Thoracic aorta (tissue), 2 donors: ENCODE measurements around the gene UNC80. TPM values are rescaled to one million over a fixed set of nuclear protein-coding genes. Genes with fewer than 3 reads are reported as not detected.

Source experiments
- ATAC-seq: fragments of 150-250 bp; one replicate; pipeline ENCODE4 v1.8.0; 2017; ENCODE audit warnings: low read depth; ENCODE audit not compliant: insufficient number of reproducible peaks, low FRiP score
- DNase-seq: peaks from one replicate; pipeline ENCODE4 v3.0.0-alpha.2; 2020; ENCODE audit warnings: low spot score
- H3K27ac ChIP-seq, 2 donors: fragments of 200-600 bp; sonication (generic); 1 replicate in 1 of 2; 2 replicates in 1 of 2; pipeline ENCODE4 v1.5.1; 2016; ENCODE audit warnings: mild to moderate bottlenecking in 2 of 2, moderate library complexity in 2 of 2
- H3K27me3 ChIP-seq: fragments of 200-600 bp; sonication (generic); replicated peaks from 2 replicates; pipeline ENCODE4 v1.6.0; 2016; ENCODE audit warnings: mild to moderate bottlenecking; ENCODE audit not compliant: insufficient read depth
- H3K36me3 ChIP-seq: fragments of 200-600 bp; sonication (generic); one replicate; pipeline ENCODE4 v1.5.1; 2016
- H3K4me1 ChIP-seq, 2 donors: fragments of 200-600 bp; sonication (generic); 1 replicate in 1 of 2; 2 replicates in 1 of 2; pipeline versions ENCODE4 v1.5.1 to v1.6.0; 2016; ENCODE audit warnings: low read depth in 2 of 2, mild to moderate bottlenecking in 1 of 2; ENCODE audit not compliant: control insufficient read depth in 1 of 2
- H3K4me3 ChIP-seq: fragments of 200-600 bp; sonication (generic); 2 replicates; pipeline ENCODE4 v1.5.1; 2016; ENCODE audit warnings: mild to moderate bottlenecking
- H3K9me3 ChIP-seq: fragments of 200-600 bp; sonication (generic); 2 replicates; pipeline ENCODE4 v1.5.1; 2016
- total RNA-seq, 2 donors: library from RNA; depleted of rRNA; stranded (reverse); fragments of >200 nt; gene quantifications; one replicate each; pipeline versions ENCODE4 v1.1.0 to v1.2.3, GENCODE V29; 2016
- TF ChIP-seq, protein P1 (sequence below): fragments of 200-600 bp; sonication (generic); IDR thresholded peaks from one replicate; pipeline ENCODE4 v1.5.1; 2019; ENCODE audit warnings: antibody characterized with exemption

Gene UNC80
- total RNA-seq, 2 donors from 2014 or later, result not detected

DNA sequence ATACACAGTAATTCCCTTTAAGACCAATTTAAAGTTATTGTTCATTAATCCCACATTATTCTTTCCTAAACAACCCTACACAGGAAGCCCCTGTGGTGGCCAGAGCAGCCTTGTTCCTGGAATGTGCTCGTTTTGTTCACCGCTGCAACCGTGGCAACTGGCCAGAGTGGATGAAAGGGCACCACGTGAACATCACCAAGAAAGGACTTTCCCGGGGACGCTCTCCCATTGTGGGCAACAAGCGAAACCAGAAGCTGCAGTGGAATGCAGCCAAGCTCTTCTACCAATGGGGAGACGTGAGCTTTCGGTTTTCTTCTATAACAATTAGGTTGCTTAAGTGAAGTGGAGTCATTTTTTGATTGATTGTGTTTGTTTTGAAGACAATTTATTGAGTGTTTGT is 101.0 kb downstream of the UNC80 start:
- ATAC-seq (no peak), DNase-seq (no peak)
- H3K4me1 ChIP-seq, result no peaks in the 10 kb centered on the region
- H3K9me3 ChIP-seq, result no peaks in the 10 kb centered on the region
- TF ChIP-seq, protein P1, sequence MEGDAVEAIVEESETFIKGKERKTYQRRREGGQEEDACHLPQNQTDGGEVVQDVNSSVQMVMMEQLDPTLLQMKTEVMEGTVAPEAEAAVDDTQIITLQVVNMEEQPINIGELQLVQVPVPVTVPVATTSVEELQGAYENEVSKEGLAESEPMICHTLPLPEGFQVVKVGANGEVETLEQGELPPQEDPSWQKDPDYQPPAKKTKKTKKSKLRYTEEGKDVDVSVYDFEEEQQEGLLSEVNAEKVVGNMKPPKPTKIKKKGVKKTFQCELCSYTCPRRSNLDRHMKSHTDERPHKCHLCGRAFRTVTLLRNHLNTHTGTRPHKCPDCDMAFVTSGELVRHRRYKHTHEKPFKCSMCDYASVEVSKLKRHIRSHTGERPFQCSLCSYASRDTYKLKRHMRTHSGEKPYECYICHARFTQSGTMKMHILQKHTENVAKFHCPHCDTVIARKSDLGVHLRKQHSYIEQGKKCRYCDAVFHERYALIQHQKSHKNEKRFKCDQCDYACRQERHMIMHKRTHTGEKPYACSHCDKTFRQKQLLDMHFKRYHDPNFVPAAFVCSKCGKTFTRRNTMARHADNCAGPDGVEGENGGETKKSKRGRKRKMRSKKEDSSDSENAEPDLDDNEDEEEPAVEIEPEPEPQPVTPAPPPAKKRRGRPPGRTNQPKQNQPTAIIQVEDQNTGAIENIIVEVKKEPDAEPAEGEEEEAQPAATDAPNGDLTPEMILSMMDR, result no peak
- no peaks in the 10 kb centered on the region for H3K36me3 ChIP-seq
- H3K27ac ChIP-seq, result no peak overlapping the region
- no peak overlapping the region for H3K4me3 ChIP-seq
- H3K27me3 ChIP-seq, result no peaks in the 10 kb centered on the region

GRCh38 chr2:209875270-209875669 is 103.6 kb downstream of the UNC80 start:
- no peak for ATAC-seq
- DNase-seq, result no peak
- Histone ChIP-seq H3K4me3 (no peak overlapping the region), H3K4me1 (no peaks in the 10 kb centered on the region), H3K27me3 (no peaks in the 10 kb centered on the region), H3K27ac (no peak overlapping the region), H3K9me3 (no peaks in the 10 kb centered on the region), H3K36me3 (no peaks in the 10 kb centered on the region)
- TF ChIP-seq, protein P1, result no peak

DNA sequence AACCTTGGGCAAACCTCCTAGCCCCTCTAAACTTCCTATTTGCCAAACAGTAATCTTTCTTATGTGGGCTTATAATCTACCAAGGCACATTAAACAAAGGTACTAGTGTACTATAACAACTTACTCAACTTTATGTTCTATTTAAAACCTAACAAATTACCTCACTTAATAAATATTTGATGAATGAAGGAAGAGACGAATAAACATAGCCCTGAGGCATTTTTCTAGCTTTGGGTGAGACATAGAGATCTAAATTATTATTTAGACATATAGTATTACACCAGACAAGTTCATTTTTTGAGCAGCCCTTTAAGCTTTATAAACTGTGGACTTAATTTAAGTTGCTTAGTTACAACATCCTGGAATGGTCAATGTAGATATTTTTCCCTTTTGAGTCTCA is 104.6 kb downstream of the UNC80 start:
- TF ChIP-seq, protein P1, result no peak
- H3K9me3 ChIP-seq, result no peaks in the 10 kb centered on the region
- no peak for DNase-seq
- H3K36me3 ChIP-seq, result no peaks in the 10 kb centered on the region
- no peak overlapping the region for H3K27ac ChIP-seq
- no peaks in the 10 kb centered on the region for H3K4me1 ChIP-seq
- no peak overlapping the region for H3K4me3 ChIP-seq
- H3K27me3 ChIP-seq, result no peaks in the 10 kb centered on the region
- no peak for ATAC-seq

GRCh38 chr2:209878701-209879100 is 107.1 kb downstream of the UNC80 start:
- TF ChIP-seq, protein P1, result no peak

GRCh38 chr2:209900638-209901037 is 129.0 kb downstream of the UNC80 start:
- Histone ChIP-seq H3K27ac (no peak overlapping the region), H3K27me3 (no peaks in the 10 kb centered on the region), H3K4me1 (no peaks in the 10 kb centered on the region), H3K9me3 (no peaks in the 10 kb centered on the region), H3K36me3 (no peaks in the 10 kb centered on the region), H3K4me3 (no peak overlapping the region)
- ATAC-seq, result no peak
- no peak for DNase-seq
- TF ChIP-seq, protein P1, result no peak

More at GRCh38 chr2:209878701-209879100, 107.1 kb downstream of the UNC80 start:
- no peak overlapping the region for H3K27ac ChIP-seq
- H3K4me3 ChIP-seq, result no peak overlapping the region
- no peaks in the 10 kb centered on the region for H3K9me3 ChIP-seq
- no peaks in the 10 kb centered on the region for H3K36me3 ChIP-seq
- no peak for ATAC-seq
- no peaks in the 10 kb centered on the region for H3K4me1 ChIP-seq
- no peaks in the 10 kb centered on the region for H3K27me3 ChIP-seq
- no peak for DNase-seq
